K562 (cell line): ENCODE results near the gene ATP5MK. TPM values are rescaled to one million over a fixed set of nuclear protein-coding genes. Genes with fewer than 3 reads are reported as not detected.

Experiments
- BRD9 ChIP-seq: fragments of 450-650 bp; IDR thresholded peaks from 2 replicates; pipeline ENCODE4 v1.6.1; 2018; ENCODE audit warnings: low read depth; ENCODE audit not compliant: partially characterized antibody
- FOXJ3 ChIP-seq: sonication (generic); formaldehyde crosslinking; IDR thresholded peaks from 2 replicates; pipeline ENCODE4 v1.4.0; 2020; ENCODE audit warnings: mild to moderate bottlenecking, missing genetic modification reagents
- GTF3C2 ChIP-seq: IDR thresholded peaks from 3 replicates; pipeline ENCODE4 v1.6.1; 2011; ENCODE audit warnings: borderline replicate concordance, mild to moderate bottlenecking, moderate library complexity; ENCODE audit not compliant: insufficient read length; ENCODE audit errors: extremely low read depth
- KHSRP ChIP-seq: fragments of 450-650 bp; IDR thresholded peaks from 2 replicates; pipeline ENCODE4 v1.6.1; 2017
- MEIS2 ChIP-seq: fragments of 450-650 bp; IDR thresholded peaks from 2 replicates; pipeline ENCODE4 v1.6.1; 2014; ENCODE audit warnings: mild to moderate bottlenecking; ENCODE audit not compliant: partially characterized antibody
- MNT ChIP-seq, 2 experiments: fragments of 450-650 bp; conservative IDR thresholded peaks; 2 replicates each; pipeline ENCODE4 v1.6.1; 2017; ENCODE audit warnings: mild to moderate bottlenecking in 2 of 2, moderate library complexity in 2 of 2
- MYC ChIP-seq, 2 experiments: fragments of 250-450 bp in 1 of 2; sonication (Bioruptor Pico) in 1 of 2; IDR thresholded peaks; 2 replicates each; pipeline versions ENCODE4 v1.5.1 to v1.6.1; 2012 to 2021; ENCODE audit warnings: low read depth in 2 of 2, borderline replicate concordance in 1 of 2, improper control_type of control experiment in 1 of 2, low read length in 1 of 2, mild to moderate bottlenecking in 1 of 2, moderate library complexity in 1 of 2
- NR2F6 ChIP-seq: fragments of 450-650 bp; formaldehyde crosslinking; IDR thresholded peaks from 2 replicates; pipeline ENCODE4 v1.4.0; 2020; ENCODE audit warnings: mild to moderate bottlenecking
- OTX1 ChIP-seq: fragments of 450-650 bp; formaldehyde crosslinking; IDR thresholded peaks from 2 replicates; pipeline ENCODE4 v1.4.0; 2022; ENCODE audit warnings: mild to moderate bottlenecking
- SAP30 ChIP-seq: fragments of 200-600 bp; sonication (generic); IDR thresholded peaks from 2 replicates; pipeline ENCODE4 v1.6.1; 2012; ENCODE audit warnings: borderline replicate concordance, low read depth, mild to moderate bottlenecking, moderate library complexity, low read length, control low read depth, inconsistent platforms; ENCODE audit not compliant: insufficient read depth, poor library complexity, severe bottlenecking
- SMARCC2 ChIP-seq: fragments of 450-650 bp; IDR thresholded peaks from 2 replicates; pipeline ENCODE4 v1.6.1; 2017; ENCODE audit warnings: antibody characterized with exemption, moderate library complexity, mild to moderate bottlenecking, low read depth
- ZEB2 ChIP-seq: fragments of 450-650 bp; IDR thresholded peaks from 2 replicates; pipeline ENCODE4 v1.6.1; 2016
- ZFX ChIP-seq: sonication (generic); formaldehyde crosslinking; IDR thresholded peaks from 2 replicates; pipeline ENCODE4 v1.8.0; 2022; ENCODE audit warnings: mild to moderate bottlenecking, missing genetic modification reagents, moderate library complexity
- ZKSCAN8 ChIP-seq: fragments of 200-800 bp; sonication (Bioruptor generic); IDR thresholded peaks from 2 replicates; pipeline ENCODE4 v1.6.1; 2016; ENCODE audit warnings: missing genetic modification characterization, missing compliant biosample characterization
- polyA plus RNA-seq, 8 experiments: library from polyadenylated mRNA; depleted of rRNA in 4 of 8; stranded (reverse) in 5 of 8; unstranded in 3 of 8; fragments of >200 nt; fragmentation: Nextera tagmentation in 2 of 8; fragmentation: Illumina TruSeq in 1 of 8; extraction: Ambion mirVana in 2 of 8; extraction: Trizol in 1 of 8; gene quantifications; 2 replicates each; pipeline versions ENCODE4 v1.2.1 to v1.2.3, GENCODE V29; 2011 to 2014; ENCODE audit warnings: inconsistent platforms in 1 of 8, missing spikeins in 1 of 8
- total RNA-seq, 7 experiments: library from RNA; depleted of rRNA in 6 of 7; stranded (reverse); fragments of >200 nt in 6 of 7; fragmentation: Illumina TruSeq in 2 of 7; extraction: Trizol in 2 of 7; gene quantifications; 2 replicates each; pipeline versions ENCODE4 v1.2.1 to v1.2.3, GENCODE V29; 2011 to 2021; ENCODE audit warnings: low replicate concordance in 1 of 7
- TF ChIP-seq, protein P1 (sequence below): fragments of 450-650 bp; conservative IDR thresholded peaks from 2 replicates; pipeline ENCODE4 v1.6.1; 2016; ENCODE audit warnings: missing genetic modification characterization, low read depth, mild to moderate bottlenecking, missing compliant biosample characterization, moderate library complexity
- TF ChIP-seq, protein P2 (sequence below): fragments of 450-650 bp; IDR thresholded peaks from 2 replicates; pipeline ENCODE4 v1.6.1; 2017; ENCODE audit warnings: antibody characterized with exemption
- TF ChIP-seq, protein P3 (sequence below), 3 experiments: fragments of 200-800 bp in 1 of 3; sonication (Bioruptor generic) in 1 of 3; sonication (generic) in 1 of 3; formaldehyde crosslinking in 1 of 3; IDR thresholded peaks; 2 replicates each; pipeline versions ENCODE4 v1.6.1 to v1.8.0; 2016 to 2022; ENCODE audit warnings: mild to moderate bottlenecking in 2 of 3, missing compliant biosample characterization in 2 of 3, missing genetic modification characterization in 2 of 3, missing genetic modification reagents in 1 of 3

ATP5MK gene
- total and polyA plus RNA-seq, 9 of the 15 experiments (the other 6 are each of a cell fraction or from before 2014, with no cell fraction given), result 182 to 1,810 (median 741) TPM

- peak; percentile 91 to 95 for TF ChIP-seq MNT (conservative IDR thresholded peaks at IDR 0.05)
- TF ChIP-seq MEIS2, result no peak
- TF ChIP-seq GTF3C2, result no peak
- TF ChIP-seq, protein P1, sequence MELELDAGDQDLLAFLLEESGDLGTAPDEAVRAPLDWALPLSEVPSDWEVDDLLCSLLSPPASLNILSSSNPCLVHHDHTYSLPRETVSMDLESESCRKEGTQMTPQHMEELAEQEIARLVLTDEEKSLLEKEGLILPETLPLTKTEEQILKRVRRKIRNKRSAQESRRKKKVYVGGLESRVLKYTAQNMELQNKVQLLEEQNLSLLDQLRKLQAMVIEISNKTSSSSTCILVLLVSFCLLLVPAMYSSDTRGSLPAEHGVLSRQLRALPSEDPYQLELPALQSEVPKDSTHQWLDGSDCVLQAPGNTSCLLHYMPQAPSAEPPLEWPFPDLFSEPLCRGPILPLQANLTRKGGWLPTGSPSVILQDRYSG (tag), result no peak
- TF ChIP-seq MYC (IDR thresholded peaks at IDR 0.05; ENCODE audit: low read depth, low read length), result peak; percentile 98
- TF ChIP-seq MYC (CRISPR knock-in tag; IDR thresholded peaks at IDR 0.05; ENCODE audit: borderline replicate concordance, low read depth), result 0 out of 2 replicates have a peak, but pooled peaks have one; percentile 23
- TF ChIP-seq KHSRP, result no peak
- peak; percentile 77 for TF ChIP-seq SAP30
- TF ChIP-seq ZEB2, result no peak
- TF ChIP-seq SMARCC2, result no peak
- TF ChIP-seq OTX1 (CRISPR knock-in tag), result no peak
- TF ChIP-seq, protein P2, sequence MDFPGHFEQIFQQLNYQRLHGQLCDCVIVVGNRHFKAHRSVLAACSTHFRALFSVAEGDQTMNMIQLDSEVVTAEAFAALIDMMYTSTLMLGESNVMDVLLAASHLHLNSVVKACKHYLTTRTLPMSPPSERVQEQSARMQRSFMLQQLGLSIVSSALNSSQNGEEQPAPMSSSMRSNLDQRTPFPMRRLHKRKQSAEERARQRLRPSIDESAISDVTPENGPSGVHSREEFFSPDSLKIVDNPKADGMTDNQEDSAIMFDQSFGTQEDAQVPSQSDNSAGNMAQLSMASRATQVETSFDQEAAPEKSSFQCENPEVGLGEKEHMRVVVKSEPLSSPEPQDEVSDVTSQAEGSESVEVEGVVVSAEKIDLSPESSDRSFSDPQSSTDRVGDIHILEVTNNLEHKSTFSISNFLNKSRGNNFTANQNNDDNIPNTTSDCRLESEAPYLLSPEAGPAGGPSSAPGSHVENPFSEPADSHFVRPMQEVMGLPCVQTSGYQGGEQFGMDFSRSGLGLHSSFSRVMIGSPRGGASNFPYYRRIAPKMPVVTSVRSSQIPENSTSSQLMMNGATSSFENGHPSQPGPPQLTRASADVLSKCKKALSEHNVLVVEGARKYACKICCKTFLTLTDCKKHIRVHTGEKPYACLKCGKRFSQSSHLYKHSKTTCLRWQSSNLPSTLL, result no peak
- TF ChIP-seq, protein P3, sequence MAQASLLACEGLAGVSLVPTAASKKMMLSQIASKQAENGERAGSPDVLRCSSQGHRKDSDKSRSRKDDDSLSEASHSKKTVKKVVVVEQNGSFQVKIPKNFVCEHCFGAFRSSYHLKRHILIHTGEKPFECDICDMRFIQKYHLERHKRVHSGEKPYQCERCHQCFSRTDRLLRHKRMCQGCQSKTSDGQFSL (CRISPR knock-in tag; IDR thresholded peaks at IDR 0.05), result no peak
- TF ChIP-seq, protein P3 (tag; IDR thresholded peaks at IDR 0.05), result no peak
- TF ChIP-seq BRD9, result peak; percentile 20
- no peak for TF ChIP-seq ZKSCAN8 (CRISPR knock-in tag)
- no peak for TF ChIP-seq NR2F6 (CRISPR knock-in tag)
- TF ChIP-seq ZFX (CRISPR knock-in tag), result peak; percentile 53
- TF ChIP-seq FOXJ3, result no peak
Observed at GRCh38 chr10:103396067-103396788, at the start of gene ATP5MK, which contains the start of gene PDCD11 (continued).
